Colon (tissue), 2 donors: ENCODE results near the gene AQP1.

ENCODE experiments used
- FAIRE-seq: peaks from 2 replicates; lab custom pipeline; 2012; peaks lifted over from hg19 to GRCh38; lab: Jason Lieb, UNC
- donor health status: control.
- donor health status: control.

AQP1 gene

DNA sequence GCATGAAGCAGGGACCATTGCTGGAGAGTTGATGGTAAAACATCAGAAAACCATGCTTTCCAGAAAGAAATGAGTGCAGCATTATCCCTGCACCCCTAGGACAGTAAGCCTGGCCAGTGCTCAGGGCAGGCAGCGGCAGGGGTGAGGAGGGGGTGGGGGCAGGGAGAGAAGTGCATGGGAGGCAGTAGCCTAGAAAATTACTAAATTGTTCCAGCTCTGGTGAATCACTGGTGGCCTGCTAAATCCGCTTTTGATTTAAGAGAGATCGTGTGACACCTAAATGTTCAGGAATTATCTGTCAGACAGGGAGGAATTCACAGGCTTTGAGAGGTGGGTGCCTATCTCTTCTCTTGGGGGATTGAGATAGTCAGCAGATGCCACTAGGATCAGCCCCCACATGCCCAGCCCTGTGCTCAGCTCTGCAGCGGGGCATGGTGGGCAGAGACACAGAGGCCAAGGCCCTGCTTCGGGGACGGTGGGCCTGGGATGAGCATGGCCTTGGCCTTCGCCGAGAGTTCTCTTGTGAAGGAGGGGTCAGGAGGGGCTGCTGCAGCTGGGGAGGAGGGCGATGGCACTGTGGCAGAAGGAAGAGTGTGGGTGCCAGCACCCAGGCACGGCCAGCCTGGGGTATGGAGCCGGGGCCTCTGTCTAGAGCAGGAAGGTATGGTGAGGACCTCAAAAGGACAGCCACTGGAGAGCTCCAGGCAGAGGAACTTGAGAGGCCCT is 5.0 kb upstream of the AQP1 start:
- FAIRE-seq = no peak

GRCh38 chr7:30907527-30908267 is 4.0 kb upstream of the AQP1 start:
- no peak for FAIRE-seq

DNA sequence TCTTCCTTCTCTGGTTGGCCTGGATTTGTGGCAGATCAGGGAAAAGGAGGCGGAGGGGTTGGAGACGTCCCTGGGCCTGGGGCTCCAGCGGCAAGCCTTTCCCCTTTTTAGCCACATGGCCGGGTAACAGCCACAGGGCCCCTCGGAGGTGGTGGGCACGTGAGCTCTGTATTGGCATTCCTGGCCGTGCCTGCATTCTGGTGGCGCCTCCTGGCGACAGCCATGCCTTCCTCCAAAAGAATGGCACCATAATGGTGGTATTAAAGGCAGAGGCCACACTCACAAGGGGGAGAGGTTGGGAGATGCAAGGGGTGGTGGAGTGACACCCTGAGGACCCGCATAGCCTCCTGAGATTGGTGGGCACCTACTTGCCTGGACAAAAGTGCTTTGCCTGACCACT is 3.0 kb upstream of the AQP1 start:
- no peak for FAIRE-seq

DNA sequence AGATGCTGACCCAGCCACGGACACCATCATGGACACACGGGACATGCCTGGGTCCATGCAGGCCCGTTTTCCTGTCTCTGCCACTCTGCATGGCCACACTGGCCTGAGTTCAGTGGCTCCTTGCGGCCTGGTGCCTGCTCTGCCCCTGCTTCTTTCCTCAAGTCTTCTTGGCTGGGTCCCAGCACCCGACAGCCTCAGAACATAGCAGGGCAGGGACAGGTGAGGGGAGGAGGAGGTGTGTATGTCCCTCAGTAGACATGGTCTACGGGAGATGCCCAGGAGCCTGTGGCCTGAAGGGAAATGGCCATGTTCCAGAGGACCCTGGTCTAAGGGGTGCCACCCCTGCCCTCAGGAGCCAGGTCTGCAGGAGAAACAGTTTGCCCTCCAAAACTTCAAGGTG is 2.2 kb upstream of the AQP1 start:
- no peak for FAIRE-seq

GRCh38 chr7:30910411-30911073 is 1.1 kb upstream of the AQP1 start:
- no peak for FAIRE-seq

DNA sequence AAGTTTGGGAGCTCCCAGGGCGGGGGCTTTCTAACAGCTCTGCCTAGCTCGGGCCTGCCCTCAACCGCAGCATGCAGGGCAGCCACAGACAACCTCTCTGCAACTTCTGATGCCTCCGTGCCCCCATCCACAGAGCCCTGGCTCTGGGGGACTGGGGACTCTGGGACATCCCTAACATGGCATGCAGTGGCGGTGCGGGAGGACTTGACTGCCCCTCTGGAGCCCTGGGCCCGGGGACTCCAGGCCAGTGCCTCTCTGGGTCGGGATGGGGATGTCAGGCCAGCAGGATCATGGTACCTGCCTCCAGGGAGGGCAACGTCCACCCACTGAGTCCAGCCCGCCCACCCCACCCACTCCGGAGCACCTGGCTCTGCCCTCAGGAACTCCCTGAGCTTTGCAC is 520 bp upstream of the AQP1 start:
- FAIRE-seq = no peak

DNA sequence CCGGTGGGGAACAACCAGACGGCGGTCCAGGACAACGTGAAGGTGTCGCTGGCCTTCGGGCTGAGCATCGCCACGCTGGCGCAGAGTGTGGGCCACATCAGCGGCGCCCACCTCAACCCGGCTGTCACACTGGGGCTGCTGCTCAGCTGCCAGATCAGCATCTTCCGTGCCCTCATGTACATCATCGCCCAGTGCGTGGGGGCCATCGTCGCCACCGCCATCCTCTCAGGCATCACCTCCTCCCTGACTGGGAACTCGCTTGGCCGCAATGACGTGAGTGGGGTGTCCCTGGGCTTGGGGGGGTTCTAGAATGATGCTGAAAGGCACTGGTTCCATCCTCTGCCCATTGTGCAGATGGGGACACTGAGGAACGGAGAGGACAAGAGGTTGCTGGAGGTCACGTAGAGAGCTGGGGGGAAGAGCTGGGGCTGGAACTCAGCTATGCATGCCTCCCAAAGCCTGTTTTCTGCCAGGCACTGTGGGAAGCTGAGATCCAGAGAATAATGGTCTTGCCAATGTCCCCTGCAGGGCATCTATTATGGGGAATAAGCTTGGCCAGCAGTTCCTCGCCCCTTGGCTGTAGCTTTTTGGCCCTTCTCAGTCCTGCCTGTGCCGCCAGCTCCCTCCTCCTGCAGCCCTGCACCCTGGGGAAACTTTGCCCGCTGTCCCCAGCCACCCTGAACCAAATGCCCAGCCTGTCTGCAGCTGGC is 523 bp downstream of the AQP1 start:
- no peak for FAIRE-seq

GRCh38 chr7:30912731-30912985 is 1.0 kb downstream of the AQP1 start:
- FAIRE-seq = no peak

GRCh38 chr7:30912986-30913811 is 1.5 kb downstream of the AQP1 start:
- no peak for FAIRE-seq

GRCh38 chr7:30913821-30914515 is 2.3 kb downstream of the AQP1 start:
- no peak for FAIRE-seq

GRCh38 chr7:30914596-30914995 is 2.9 kb downstream of the AQP1 start:
- FAIRE-seq = no peak

GRCh38 chr7:30915005-30915601 is 3.5 kb downstream of the AQP1 start:
- FAIRE-seq = no peak

DNA sequence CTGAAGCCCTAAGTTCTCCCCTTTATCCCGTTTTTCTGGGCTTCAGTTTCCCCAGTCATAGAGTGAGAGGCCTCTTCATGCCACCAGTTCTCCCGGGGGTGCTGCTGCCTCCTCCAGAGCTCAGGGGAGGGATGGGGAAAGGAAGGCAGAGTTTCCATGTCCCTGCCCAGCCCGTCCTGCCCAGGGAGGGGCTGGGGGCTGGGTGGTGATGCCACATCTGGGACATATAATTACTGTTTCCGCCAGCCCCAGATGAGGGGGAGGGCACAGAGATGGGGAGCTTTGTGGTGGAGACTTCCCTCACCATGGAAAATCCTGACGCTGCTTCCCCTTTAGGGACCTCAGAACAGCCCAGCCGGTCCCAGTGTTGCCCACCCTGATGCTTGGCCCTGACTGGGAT is 4.1 kb downstream of the AQP1 start:
- FAIRE-seq = no peak

DNA sequence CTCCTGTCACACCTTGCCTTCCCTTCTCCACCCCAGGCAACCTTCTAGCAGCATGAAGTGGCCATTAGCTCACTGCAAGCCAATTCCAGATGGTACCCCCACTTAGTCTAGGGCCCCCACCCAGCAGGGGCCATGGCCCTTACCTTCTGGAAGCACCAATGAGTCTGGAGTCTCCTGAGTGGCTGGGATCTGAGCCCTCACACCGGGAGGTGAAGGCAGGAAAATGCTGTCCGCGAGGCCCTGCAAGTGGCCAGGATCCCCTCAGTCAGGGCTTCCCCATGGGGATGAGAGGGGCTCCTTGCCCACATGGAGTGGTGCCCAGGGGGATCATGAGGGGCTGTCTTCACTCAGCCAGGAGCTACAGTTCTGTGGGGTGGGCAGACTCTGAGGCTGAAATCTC is 4.6 kb downstream of the AQP1 start:
- no peak for FAIRE-seq

GRCh38 chr7:30916767-30917166 is 5.1 kb downstream of the AQP1 start:
- FAIRE-seq = no peak

DNA sequence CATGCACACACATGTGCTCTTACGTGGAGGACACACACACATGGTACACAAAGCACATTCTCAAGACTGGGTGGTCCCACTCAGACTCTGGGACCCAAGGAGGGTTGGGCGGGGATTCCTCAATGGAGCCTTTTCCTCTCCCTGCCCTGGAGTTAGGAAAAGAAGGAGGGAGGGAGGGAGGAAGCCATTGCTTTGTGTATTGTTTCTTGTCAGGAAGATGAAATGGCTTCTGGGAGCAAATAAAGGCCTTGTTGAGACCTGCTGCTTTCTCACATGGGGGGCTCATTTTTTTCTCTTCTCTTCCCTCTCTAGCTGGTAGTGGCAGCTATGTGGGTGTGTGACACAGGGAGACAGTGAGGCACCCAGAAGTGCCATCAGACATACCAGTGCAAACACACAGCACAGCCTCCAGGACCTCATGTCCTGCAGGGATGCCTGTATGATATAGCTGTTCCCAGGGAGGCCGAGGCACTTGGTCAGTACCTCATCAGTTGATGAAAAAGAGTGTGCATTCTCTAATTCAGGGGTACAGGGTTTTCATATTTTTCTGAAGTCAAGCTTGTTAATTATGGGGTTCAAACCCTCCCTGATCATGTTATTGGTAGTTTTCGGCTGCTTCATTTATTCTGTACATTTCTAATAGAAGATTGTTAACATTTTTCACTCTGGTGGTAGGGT is 5.7 kb downstream of the AQP1 start:
- FAIRE-seq = no peak

DNA sequence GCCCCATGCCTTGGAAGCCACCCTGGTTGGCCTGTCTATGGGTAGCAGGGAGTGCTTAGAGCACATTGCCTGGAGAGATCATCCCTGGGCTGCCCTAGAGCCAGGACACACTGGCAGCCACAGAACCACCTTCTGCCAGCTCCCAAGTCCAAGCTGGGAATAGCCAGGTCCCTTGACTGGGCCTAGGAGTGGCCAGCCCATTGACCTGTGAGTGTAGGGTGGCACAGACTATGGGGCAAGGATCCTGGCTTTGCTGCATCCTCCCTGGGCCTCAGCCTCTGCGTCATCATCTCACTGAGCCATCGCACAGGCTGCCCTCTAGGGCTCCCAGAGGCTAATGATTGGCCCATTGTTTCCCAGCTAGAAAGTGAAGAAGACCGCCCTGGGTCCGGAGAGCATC is 7.0 kb downstream of the AQP1 start:
- FAIRE-seq = no peak

- FAIRE-seq = no peak
These were observed 8.4 kb downstream of the AQP1 start for GRCh38 chr7:30920021-30920583.

- FAIRE-seq = no peak
These were observed 9.2 kb downstream of the AQP1 start for GRCh38 chr7:30920584-30921539.
